GM12872 (cell line): ENCODE measurements around the gene TTC36.

Experiments
- TF ChIP-seq, protein P1 (sequence below): IDR thresholded peaks from 3 replicates; pipeline ENCODE4 v1.5.1; 2011; ENCODE audit warnings: low read depth, mild to moderate bottlenecking, low read length, moderate library complexity; ENCODE audit not compliant: insufficient read depth

The TTC36 gene

DNA sequence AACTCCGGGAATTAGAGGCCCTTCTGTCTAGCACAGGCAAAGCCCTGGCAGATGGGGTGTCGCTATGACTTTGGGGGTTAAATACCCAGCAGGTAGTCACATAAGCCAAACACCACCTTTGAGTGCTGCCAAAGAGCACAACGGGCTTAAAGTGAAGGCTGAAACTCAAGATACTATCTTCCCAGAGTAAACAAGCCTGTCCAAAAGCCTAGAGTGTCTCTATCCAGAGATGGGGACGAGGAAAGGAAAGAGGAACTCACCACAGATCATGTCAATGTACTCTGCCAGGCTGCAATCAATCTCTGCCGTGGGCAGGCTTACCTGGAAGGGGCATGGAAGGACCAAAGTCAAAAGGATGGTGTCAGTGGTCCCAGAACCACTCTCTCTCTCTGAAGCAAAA lies 18.3 kb downstream of the TTC36 start:
- TF ChIP-seq, protein P1, sequence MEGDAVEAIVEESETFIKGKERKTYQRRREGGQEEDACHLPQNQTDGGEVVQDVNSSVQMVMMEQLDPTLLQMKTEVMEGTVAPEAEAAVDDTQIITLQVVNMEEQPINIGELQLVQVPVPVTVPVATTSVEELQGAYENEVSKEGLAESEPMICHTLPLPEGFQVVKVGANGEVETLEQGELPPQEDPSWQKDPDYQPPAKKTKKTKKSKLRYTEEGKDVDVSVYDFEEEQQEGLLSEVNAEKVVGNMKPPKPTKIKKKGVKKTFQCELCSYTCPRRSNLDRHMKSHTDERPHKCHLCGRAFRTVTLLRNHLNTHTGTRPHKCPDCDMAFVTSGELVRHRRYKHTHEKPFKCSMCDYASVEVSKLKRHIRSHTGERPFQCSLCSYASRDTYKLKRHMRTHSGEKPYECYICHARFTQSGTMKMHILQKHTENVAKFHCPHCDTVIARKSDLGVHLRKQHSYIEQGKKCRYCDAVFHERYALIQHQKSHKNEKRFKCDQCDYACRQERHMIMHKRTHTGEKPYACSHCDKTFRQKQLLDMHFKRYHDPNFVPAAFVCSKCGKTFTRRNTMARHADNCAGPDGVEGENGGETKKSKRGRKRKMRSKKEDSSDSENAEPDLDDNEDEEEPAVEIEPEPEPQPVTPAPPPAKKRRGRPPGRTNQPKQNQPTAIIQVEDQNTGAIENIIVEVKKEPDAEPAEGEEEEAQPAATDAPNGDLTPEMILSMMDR, result no peak

GRCh38 chr11:118547132-118547531 lies 19.9 kb downstream of the TTC36 start:
- TF ChIP-seq, protein P1, result no peak

GRCh38 chr11:118552341-118552740 lies 25.1 kb downstream of the TTC36 start:
- TF ChIP-seq, protein P1, result no peak

DNA sequence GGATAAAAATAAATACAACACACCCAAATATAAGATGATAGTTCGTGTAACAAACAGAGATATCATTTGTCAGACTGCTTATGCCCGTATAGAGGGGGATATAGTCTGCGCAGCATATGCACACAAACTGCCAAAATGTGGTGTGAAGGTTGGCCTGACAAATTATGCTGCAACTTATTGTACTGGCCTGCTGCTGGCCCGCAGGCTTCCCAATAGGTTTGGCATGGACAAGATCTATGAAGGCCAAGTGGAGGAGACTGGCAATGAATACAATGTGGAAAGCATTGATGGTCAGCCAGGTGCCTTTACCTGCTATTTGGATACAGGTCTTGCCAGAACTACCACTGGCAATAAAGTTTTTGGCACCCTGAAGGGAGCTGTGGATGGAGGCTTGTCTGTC lies 33.5 kb downstream of the TTC36 start:
- TF ChIP-seq, protein P1, result no peak

- TF ChIP-seq, protein P1, result no peak
Measured at GRCh38 chr11:118565051-118565450, 37.8 kb downstream of the TTC36 start.

DNA sequence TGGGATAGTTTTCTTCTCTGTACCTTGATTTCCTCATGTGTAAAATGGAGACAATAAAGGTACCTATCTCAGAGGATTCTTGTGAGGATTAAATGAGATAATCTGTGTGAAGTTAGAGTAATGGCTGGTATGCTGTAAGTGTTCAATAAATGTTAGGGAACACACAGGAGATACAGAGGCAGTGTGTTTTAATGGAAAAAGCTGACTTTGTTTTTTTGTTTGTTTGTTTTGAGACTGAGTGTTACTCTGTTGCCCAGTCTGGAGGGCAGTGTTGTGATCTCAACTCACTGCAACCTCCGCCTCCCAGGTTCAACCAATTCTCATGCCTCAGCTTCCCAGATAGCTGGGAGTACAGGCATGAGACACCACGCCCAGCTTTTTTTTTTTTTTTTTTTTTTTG lies 42.4 kb downstream of the TTC36 start:
- TF ChIP-seq, protein P1, result no peak

GRCh38 chr11:118570787-118571186 lies 43.5 kb downstream of the TTC36 start:
- TF ChIP-seq, protein P1, result no peak
